ENCODE data around the gene VPS13D. TPM values are rescaled to one million over a fixed set of nuclear protein-coding genes. Genes with fewer than 3 reads are reported as not detected.

VPS13D gene
- total RNA-seq, 4 donors from 2014 or later: 94.4 to 472 (median 163) TPM

DNA sequence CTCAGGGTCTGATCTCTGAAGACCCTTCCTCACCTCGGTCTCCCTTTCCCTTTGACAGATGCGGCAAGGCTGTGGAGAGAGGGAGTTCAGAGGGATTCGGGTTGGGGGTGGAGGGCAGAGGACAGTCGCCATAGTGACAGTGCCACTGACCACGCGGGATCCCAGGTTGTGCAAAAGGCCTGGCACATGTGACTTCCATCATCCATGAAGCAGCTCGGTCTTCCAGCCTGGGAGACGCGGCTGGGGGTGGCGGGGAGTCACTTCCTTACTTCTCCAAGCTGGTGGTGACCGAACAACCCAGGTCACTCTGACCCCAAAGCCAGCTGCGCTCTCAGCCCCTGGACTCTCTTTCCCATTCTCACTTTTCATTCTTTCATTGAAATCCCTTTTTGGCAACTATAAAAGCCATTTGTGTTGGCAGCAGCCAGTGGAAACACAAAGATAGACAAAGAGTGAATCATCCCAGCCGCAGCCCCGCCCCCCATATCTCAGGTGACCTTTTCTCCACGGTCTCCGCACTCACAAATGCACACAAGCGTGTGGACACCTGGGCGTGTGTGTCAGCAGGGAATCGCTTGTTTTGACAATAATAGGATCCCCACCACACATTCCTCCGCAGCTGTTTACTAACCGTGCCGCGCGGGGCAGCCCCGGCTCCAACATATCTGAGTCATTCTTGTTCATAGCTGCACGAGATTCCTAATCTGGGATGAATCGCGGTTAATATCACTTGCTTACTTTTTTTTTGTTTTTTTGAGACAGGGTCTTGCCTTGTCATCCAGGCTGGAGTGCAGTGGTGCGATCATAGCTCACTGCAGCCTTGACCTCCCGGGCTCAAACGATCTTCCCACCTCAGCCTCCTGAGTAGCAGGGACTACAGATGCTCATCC lies 319.9 kb downstream of the VPS13D start:
- WGBS: 37% methylated on average over 30 of the region's 31 CpGs
- Histone ChIP-seq H3K36me3 (no peaks in the 10 kb centered on the region), H3K4me1 (peaks cover 42% of the 10 kb centered on the region), H3K9me3 (no peaks in the 10 kb centered on the region), H3K27me3 (no peaks in the 10 kb centered on the region), H3K27ac (peak overlapping the region; percentile 73), H3K4me3 (peak overlapping the region; percentile 25)
- TF ChIP-seq POLR2AphosphoS5 (IDR thresholded peaks at IDR 0.05): no peak
- DNase-seq (ENCODE audit: low spot score in 2 of 2): peak; percentile 87 to 90

DNA sequence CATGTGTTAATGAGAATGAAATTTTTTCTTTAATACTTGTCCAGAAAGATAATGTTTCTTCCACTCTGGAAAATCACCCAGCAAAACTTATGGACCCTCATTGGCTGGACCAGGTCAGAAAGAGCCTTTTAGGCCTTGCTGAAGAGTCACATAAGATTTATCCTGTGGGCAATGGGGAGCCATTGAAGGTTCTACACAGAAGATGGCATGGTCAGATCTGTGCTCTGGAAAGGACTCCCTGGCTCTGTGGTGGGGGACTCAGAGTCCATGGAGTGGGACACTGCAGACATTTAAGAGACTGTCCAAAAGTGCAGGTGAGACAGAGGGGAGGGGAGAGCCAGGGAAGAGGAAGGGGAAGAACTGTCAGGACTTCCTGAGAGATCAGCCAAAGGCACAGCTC lies 321.8 kb downstream of the VPS13D start:
- H3K4me3 ChIP-seq: no peak overlapping the region
- H3K4me1 ChIP-seq: peaks cover 42% of the 10 kb centered on the region
- no peak for TF ChIP-seq POLR2AphosphoS5 (IDR thresholded peaks at IDR 0.05)
- TF ChIP-seq POLR2A (IDR thresholded peaks at IDR 0.05): no peak
- TF ChIP-seq, protein P1, sequence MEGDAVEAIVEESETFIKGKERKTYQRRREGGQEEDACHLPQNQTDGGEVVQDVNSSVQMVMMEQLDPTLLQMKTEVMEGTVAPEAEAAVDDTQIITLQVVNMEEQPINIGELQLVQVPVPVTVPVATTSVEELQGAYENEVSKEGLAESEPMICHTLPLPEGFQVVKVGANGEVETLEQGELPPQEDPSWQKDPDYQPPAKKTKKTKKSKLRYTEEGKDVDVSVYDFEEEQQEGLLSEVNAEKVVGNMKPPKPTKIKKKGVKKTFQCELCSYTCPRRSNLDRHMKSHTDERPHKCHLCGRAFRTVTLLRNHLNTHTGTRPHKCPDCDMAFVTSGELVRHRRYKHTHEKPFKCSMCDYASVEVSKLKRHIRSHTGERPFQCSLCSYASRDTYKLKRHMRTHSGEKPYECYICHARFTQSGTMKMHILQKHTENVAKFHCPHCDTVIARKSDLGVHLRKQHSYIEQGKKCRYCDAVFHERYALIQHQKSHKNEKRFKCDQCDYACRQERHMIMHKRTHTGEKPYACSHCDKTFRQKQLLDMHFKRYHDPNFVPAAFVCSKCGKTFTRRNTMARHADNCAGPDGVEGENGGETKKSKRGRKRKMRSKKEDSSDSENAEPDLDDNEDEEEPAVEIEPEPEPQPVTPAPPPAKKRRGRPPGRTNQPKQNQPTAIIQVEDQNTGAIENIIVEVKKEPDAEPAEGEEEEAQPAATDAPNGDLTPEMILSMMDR (IDR thresholded peaks at IDR 0.05): no peak
- TF ChIP-seq EP300 (IDR thresholded peaks at IDR 0.05): no peak
- no peak overlapping the region for H3K27ac ChIP-seq
- no peaks in the 10 kb centered on the region for H3K27me3 ChIP-seq
- H3K36me3 ChIP-seq: no peaks in the 10 kb centered on the region
- DNase-seq (ENCODE audit: low spot score in 2 of 2): no peak
- no peaks in the 10 kb centered on the region for H3K9me3 ChIP-seq

DNA sequence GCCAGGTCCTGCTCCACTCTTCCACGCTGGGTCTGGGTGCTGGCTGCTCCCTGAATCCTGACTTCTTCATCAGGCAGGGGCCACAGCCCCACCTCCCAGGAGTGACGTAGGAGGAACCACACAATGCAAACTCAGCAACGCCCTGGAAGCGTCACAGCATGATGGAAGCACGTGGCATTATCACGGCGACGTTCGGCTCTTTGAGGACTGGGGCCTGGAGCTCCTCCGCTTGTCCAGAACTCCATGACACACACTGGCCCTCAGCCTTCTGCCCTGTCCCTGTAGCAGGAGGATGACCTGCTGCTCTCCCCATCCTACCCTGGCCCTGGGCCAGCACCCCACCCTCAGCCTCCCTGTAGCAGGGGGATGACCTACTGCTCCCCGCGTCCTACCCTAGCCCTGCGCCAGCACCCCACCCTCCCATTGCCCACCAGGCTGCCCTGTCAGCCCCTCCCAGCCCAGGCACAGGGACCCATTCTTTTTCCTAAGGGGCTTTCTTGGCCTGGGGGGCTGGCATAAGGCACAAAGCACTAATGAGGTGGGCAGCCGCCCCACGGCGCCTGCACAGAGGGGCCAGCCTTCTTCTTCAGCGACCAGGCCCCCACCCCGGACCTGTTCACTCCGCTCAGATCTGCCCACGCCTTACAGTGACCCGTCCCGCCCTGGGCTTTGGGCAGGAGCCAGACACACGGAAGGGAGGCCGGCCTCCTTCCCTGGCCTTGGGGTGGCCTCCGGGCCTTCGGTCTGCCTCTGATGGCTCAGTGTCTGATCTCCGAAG lies 322.5 kb downstream of the VPS13D start:
- H3K36me3 ChIP-seq: no peaks in the 10 kb centered on the region
- no peak overlapping the region for H3K4me3 ChIP-seq
- no peak overlapping the region for H3K27ac ChIP-seq
- H3K27me3 ChIP-seq: no peaks in the 10 kb centered on the region
- H3K9me3 ChIP-seq: no peaks in the 10 kb centered on the region
- 71% methylated on average over 16 of the region's 27 CpGs for WGBS
- H3K4me1 ChIP-seq: peaks cover 43% of the 10 kb centered on the region
- TF ChIP-seq, protein P1 (IDR thresholded peaks at IDR 0.05): no peak
- TF ChIP-seq POLR2A (IDR thresholded peaks at IDR 0.05): no peak
- no peak for TF ChIP-seq POLR2AphosphoS5 (IDR thresholded peaks at IDR 0.05)
- TF ChIP-seq EP300 (IDR thresholded peaks at IDR 0.05): no peak
- DNase-seq (ENCODE audit: low spot score in 2 of 2): peak in 1 of 2 donors; percentile 61

DNA sequence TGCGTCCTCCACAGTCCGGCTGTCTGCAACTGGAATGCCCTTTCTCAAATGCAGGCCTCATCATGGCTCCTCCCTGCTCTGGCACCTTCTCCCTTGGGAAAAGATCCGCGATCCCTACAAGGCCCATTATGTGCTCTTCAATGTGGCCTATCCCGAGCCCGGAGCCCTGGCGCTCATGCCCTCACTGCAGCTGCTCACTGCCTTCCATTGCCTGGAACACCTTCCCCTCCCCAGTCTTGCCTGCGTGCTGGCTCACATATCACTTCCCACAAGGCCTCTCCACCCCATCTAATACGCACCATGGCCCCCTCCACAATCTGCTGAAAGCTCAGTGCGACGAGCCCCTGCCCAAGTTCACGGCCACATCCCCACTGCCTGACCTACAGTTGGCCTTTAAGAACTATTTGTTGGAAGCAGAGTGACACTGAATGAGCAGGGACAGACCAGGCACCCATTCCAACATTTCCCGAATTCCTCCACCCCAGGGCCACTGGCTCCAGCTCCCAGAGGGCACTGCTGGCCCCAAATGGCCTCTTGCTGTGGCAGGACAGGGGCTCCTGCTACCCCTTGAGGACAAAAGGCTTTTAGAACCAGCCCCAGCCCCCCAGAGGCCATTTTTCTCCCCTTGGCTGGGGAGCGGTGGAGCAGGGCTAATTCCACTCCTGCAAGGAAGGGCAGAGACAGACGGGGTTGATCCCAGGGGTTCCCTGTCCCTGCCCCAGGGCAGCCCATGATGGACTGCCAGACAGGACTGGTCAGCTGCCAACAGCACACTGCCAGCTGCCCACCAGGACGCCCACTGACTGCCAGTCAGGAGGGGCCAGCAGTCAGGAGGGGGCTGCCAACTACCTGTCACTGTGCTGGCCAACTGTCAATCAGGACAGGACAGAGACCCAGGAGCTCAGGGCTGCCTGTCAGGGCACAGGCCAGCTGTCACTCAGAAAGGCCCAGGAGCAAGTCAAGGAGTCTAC lies 323.4 kb downstream of the VPS13D start:
- TF ChIP-seq POLR2AphosphoS5 (IDR thresholded peaks at IDR 0.05): no peak
- no peak for TF ChIP-seq EP300 (IDR thresholded peaks at IDR 0.05)
- TF ChIP-seq, protein P1 (IDR thresholded peaks at IDR 0.05): no peak
- TF ChIP-seq POLR2A (IDR thresholded peaks at IDR 0.05): no peak
- H3K27ac ChIP-seq: peak overlapping the region; percentile 2
- 79% methylated on average over 13 of the region's 16 CpGs for WGBS

DNA sequence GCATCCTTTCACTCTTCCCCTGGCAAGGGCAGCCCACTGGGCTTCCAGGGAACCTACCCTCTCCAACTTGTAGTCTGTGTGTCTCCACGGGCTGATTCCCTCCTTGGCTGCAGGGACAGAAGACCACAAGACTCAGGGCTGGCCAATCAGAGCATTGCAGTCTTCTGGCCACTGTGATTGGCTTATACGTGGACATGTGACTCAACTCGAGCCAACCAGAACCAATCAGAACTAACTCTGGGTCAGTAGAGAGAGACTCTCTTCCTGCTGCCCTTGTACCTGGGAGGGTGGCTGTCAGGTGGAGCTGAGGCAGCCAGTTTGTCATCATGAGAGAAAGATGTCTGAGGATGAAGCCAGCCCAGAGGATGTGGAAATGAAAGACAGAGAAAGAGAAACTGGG lies 324.1 kb downstream of the VPS13D start:
- TF ChIP-seq, protein P1 (IDR thresholded peaks at IDR 0.05): no peak
- TF ChIP-seq POLR2AphosphoS5 (IDR thresholded peaks at IDR 0.05): no peak
- TF ChIP-seq EP300 (IDR thresholded peaks at IDR 0.05): no peak
- TF ChIP-seq POLR2A (IDR thresholded peaks at IDR 0.05): no peak
- peak overlapping the region; percentile 2 for H3K27ac ChIP-seq
- no peak overlapping the region for H3K4me3 ChIP-seq
- WGBS: 74% methylated on average over 3 of the region's 3 CpGs
- peaks cover 28% of the 10 kb centered on the region for H3K4me1 ChIP-seq
- DNase-seq (ENCODE audit: low spot score in 2 of 2): peak in 1 of 2 donors; percentile 35
- no peaks in the 10 kb centered on the region for H3K36me3 ChIP-seq
- H3K9me3 ChIP-seq: no peaks in the 10 kb centered on the region
- no peaks in the 10 kb centered on the region for H3K27me3 ChIP-seq

More for the DNA sequence above, 323.4 kb downstream of the VPS13D start:
- H3K4me1 ChIP-seq: peaks cover 35% of the 10 kb centered on the region
- H3K9me3 ChIP-seq: no peaks in the 10 kb centered on the region
- no peaks in the 10 kb centered on the region for H3K36me3 ChIP-seq
- no peak overlapping the region for H3K4me3 ChIP-seq
- DNase-seq (ENCODE audit: low spot score in 2 of 2): peak in 1 of 2 donors; percentile 55
- no peaks in the 10 kb centered on the region for H3K27me3 ChIP-seq
